ENCODE measurements around the gene FPR3. TPM values are rescaled to one million over a fixed set of nuclear protein-coding genes. Genes with fewer than 3 reads are reported as not detected.

The FPR3 gene
- total and polyA plus RNA-seq, 2 donors (not counting 3 experiments of a cell fraction or from before 2014, with no cell fraction given) = not detected

- no peaks in the 10 kb centered on the region for H3K27me3 ChIP-seq (ENCODE audit: control insufficient read depth in 2 of 2, insufficient read depth in 2 of 2, low read length in 2 of 2)
- no peaks in the 10 kb centered on the region for H4K20me1 ChIP-seq (replicated peaks; ENCODE audit: control insufficient read depth, extremely low read depth, insufficient read depth, low read length)
- intact Hi-C loops (cut with micrococcal nuclease) (no loop called here), dilution Hi-C loops (cut with MboI; ENCODE audit: extremely low pct_ligation_motif_present, low sequenced_read_pairs) (no loop called here)
- H3K79me2 ChIP-seq (ENCODE audit: control insufficient read depth, insufficient read depth, low read length) = no peaks in the 10 kb centered on the region
- no peak overlapping the region for H3K9ac ChIP-seq (replicated peaks; ENCODE audit: extremely low read depth, insufficient read depth, low read length)
- no peaks in the 10 kb centered on the region for H3K36me3 ChIP-seq (ENCODE audit: control insufficient read depth in 2 of 2, extremely low read depth in 1 of 2, insufficient read depth in 2 of 2, low read length in 2 of 2)
- no peaks in the 10 kb centered on the region for H3K9me1 ChIP-seq (replicated peaks; ENCODE audit: control insufficient read depth, extremely low read depth, insufficient read depth, low read length)
- TF ChIP-seq MYC (IDR thresholded peaks at IDR 0.05; ENCODE audit: low read depth, low read length) (no peak), EZH2 (IDR thresholded peaks at IDR 0.05; ENCODE audit: borderline replicate concordance, low read depth, low read length, severe bottlenecking) (no peak), GATA2 (IDR thresholded peaks at IDR 0.05; ENCODE audit: insufficient read depth, insufficient read length, low read depth, low read length) (no peak), FOS (IDR thresholded peaks at IDR 0.05; ENCODE audit: borderline replicate concordance, insufficient read depth, low read length) (no peak), JUN (IDR thresholded peaks at IDR 0.05; ENCODE audit: borderline replicate concordance, insufficient read depth, insufficient read length, low read depth) (no peak), MAX (IDR thresholded peaks at IDR 0.05; ENCODE audit: insufficient read depth, insufficient read length) (no peak), POLR2A (IDR thresholded peaks at IDR 0.05; ENCODE audit: low read depth, low read length) (no peak), POLR2AphosphoS5 (IDR thresholded peaks at IDR 0.05; ENCODE audit: insufficient read depth, low read depth, low read length) (no peak), CTCF (IDR thresholded peaks at IDR 0.05; ENCODE audit: extremely low read depth in 1 of 2, insufficient read depth in 1 of 2, low read depth in 1 of 2, low read length in 2 of 2) (no peak)
- CTCF ChIA-PET = no interaction called here
- POLR2A ChIA-PET = no interaction called here
- BruUV-seq (replicated peaks) = no TSS peak
- H2AFZ ChIP-seq (ENCODE audit: low read depth, low read length) = no peak overlapping the region
- no peak overlapping the region for H3K4me3 ChIP-seq (replicated peaks in 1 of 3; ENCODE audit: insufficient read depth in 1 of 3, low read depth in 1 of 3, low read length in 3 of 3)
- H3K4me2 ChIP-seq (ENCODE audit: insufficient read depth, low read length) = no peak overlapping the region
- DNase-seq (ENCODE audit: low read depth, low spot score) (no peak), FAIRE-seq (no peak)
- H3K27ac ChIP-seq (ENCODE audit: insufficient read depth, low read depth, low read length) = no peak overlapping the region
- no peaks in the 10 kb centered on the region for H3K4me1 ChIP-seq (ENCODE audit: control insufficient read depth, extremely low read depth, insufficient read depth, low read length)
- no peaks in the 10 kb centered on the region for H3K9me3 ChIP-seq (replicated peaks; ENCODE audit: control insufficient read depth, insufficient read depth, low read length)
These were observed 25.1 kb downstream of the FPR3 start for GRCh38 chr19:51820011-51820410.

Measured in endothelial cell of umbilical vein (primary cell).